GM21786 (cell line): ENCODE results near the gene RPS14.
A peak's percentile ranks its signal among the peaks of the same experiment; 100 is the strongest.
"Not testable (repeated sequence)": the region's sequence is repeated elsewhere in the genome, so short reads cannot be mapped to it uniquely, and the experiment has no call there.

Source experiments
- ATAC-seq: cut with Tn5 transposase; IDR thresholded peaks from one replicate; pipeline ENCODE4 v1.9.1; 2021; ENCODE audit not compliant: unreplicated experiment

Gene RPS14

DNA sequence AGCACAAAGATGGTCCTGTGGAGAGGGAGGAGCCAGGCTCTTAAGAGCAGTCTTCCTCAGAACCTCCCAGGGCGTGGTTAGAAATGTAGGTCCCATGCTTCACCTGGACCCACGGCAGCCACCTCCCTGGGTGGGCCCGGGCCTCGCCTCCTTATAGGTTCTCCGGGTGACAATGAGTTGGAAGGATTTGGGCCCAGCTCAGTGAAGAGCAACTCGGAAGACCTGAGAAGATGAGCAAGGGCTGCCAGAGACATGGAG is 32.1 kb upstream of the RPS14 start:
- ATAC-seq: no peak

- ATAC-seq: no peak
These were observed 29.9 kb upstream of the RPS14 start for GRCh38 chr5:150479416-150479815.

- ATAC-seq: not testable (repeated sequence)
These were observed 27.0 kb upstream of the RPS14 start for GRCh38 chr5:150476568-150476967.

GRCh38 chr5:150473673-150474358 is 24.3 kb upstream of the RPS14 start:
- ATAC-seq: no peak

GRCh38 chr5:150469718-150470469 is 20.4 kb upstream of the RPS14 start:
- ATAC-seq: no peak

- no peak for ATAC-seq
These were observed 18.7 kb upstream of the RPS14 start for GRCh38 chr5:150468206-150468605.

GRCh38 chr5:150465927-150466326 is 16.4 kb upstream of the RPS14 start:
- no peak for ATAC-seq

DNA sequence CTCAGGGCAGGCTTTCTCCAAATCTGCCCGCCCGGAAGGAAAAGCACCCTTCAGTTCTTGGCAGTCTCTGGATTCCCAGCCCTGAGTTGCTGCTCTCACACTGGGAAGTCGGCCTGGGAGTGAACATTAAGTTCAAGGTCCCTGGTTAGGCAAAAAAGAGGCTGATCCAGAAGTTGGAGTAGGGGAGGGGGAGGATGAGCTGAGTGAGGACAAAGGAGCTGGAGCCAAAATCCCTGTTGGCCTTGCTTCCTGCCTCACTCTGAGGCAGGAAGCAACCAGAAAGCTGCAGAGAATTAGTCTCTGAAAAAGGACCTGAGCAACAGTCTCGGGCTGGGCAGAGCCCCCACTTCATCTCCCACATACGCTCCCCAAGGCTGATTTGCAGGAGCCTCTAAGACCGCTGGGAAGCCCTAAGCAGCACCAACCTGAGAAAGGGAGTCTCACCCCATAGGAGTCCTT is 15.0 kb upstream of the RPS14 start:
- ATAC-seq: no peak

- ATAC-seq: peak; percentile 91
These were observed 11.7 kb upstream of the RPS14 start for GRCh38 chr5:150461231-150461630.

DNA sequence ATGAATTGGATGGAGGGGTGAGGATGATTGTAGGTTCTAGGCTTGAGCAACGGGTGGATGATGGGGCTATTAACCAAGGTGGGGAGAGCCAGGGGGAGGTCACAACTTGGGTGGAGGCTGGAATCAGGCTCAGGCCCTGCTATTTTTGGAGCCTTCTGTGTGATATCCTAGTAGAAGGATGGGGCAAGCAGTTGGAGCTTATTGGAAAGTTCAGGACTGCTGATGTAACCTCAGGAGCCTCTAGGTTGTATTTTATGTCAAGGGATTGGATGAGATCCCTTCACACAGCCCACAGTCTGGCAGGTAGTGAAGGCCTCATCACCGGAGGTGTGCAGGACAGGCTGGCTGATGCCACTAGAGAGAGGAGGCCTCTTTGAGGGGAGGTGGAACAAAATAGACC is 11.2 kb upstream of the RPS14 start:
- no peak for ATAC-seq

- peak; percentile 60 for ATAC-seq
These were observed 9.4 kb upstream of the RPS14 start for GRCh38 chr5:150458802-150459557.

- ATAC-seq: no peak
These were observed 8.2 kb upstream of the RPS14 start for GRCh38 chr5:150457562-150458240.

- ATAC-seq: no peak
These were observed 7.6 kb upstream of the RPS14 start for GRCh38 chr5:150457121-150457520.

DNA sequence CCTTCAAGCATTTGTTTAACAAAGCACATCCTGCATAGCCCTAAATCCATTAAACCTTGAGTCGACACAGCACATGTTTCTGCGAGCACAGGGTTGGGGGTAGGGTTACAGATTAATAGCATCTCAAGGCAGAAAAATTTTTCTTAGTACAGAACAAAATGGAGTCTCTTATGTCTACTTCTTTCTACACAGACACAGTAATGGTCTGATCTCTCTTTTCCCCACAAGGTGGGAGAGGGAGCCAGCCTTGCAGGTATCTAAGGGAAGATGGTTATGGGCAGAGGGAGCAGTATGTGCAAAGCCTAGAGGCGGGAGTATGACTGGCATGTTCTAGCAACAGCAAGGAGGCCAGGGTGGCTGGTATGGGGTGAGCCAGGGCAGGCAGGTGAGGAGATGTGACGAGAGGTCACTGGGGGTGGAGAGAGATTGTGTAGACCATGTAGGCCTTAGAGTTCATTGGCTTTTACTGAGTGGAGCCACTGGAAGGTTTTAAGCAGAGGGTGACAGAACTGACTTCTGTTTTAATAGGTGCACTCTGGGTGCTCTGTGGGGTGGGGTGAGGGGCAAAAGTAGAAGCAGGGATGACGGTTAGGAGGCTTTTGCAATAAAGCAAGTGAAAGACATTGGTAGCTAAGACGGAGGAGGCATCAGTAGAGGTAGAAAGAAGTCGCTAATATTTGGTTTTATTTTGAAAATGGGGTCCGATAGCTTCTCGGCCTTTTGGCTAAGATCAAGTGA is 5.1 kb upstream of the RPS14 start:
- no peak for ATAC-seq

DNA sequence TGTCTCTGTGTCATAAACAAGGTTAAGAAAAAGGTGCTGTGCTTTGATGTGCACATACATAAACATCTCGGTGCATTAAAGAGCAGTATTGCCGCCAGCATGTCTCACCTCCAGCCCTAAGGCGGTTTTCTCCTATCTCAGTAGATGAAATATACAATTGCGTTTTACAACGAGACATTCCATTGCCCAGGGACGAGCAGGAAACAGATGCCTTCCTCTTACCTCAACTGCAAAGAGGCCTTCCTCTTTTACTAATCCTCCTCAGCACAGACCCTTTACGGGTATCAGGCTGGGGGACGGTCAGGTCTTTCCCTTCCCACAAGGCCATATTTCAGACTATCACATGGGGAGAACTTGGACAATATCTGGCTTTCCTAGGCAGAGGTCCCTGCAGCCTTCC is 4.5 kb upstream of the RPS14 start:
- not testable (repeated sequence) for ATAC-seq

- no peak for ATAC-seq
These were observed 3.4 kb upstream of the RPS14 start for GRCh38 chr5:150452914-150453313.

DNA sequence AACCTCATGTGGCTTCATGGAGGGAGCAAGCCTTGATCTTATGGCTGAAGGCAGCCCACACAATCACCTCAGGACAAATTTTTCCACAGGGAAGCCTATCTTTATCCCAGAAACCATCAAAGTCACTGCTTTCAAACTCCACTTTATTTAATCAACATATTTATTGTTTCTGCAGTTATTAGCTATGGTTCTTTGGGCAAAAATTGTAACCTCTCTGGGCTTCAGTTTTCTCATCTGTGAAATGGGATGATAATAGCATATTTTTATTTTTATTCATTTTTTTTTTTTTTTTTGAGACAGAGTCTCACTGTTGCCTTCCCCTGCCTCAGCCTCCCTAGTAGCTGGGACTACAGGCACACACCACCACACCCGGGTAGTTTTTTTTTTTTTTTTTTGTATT is 2.1 kb upstream of the RPS14 start:
- ATAC-seq: no peak

- ATAC-seq: peak; percentile 24
These were observed 505 bp downstream of the RPS14 start for GRCh38 chr5:150448952-150449516.

DNA sequence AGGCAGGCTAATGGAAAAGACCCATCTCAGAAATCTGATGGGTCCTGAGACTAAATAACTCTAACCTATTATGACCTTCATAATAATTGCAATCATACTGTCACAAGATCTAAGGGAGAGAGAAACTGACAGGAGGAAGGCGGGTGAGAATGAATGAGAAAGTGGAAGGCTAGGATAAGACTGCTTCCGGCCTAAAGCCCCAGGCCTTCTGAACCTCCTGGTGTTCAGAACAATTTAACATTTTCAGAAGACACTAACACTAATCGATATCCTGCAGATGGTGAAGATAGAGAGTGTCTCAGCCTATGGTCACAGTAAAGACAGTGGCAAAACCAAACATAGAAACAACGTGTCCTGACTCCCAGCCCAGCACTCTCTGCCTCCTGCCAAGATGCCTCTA is 1.2 kb downstream of the RPS14 start:
- no peak for ATAC-seq

- no peak for ATAC-seq
These were observed 2.4 kb downstream of the RPS14 start for GRCh38 chr5:150447188-150447587.
